SU-DHL-6 (cell line): ENCODE results near the gene NRAP.

Experiments
- H2AFZ ChIP-seq: fragments of 200-600 bp; sonication (generic); 2 replicates; pipeline ENCODE4 v1.6.1; 2014; ENCODE audit warnings: low read depth, mild to moderate bottlenecking, moderate library complexity, mixed read lengths, antibody characterized with exemption, low read length; ENCODE audit not compliant: severe bottlenecking
- H3F3A ChIP-seq: fragments of 200-600 bp; shearing (Covaris generic); 2 replicates; pipeline ENCODE4 v1.6.0; 2016; ENCODE audit warnings: antibody characterized with exemption, mild to moderate bottlenecking; ENCODE audit not compliant: insufficient read depth
- H3K27ac ChIP-seq: fragments of 200-600 bp; sonication (generic); 2 replicates; pipeline ENCODE4 v1.5.1; 2016; ENCODE audit warnings: low read depth, mild to moderate bottlenecking, low read length, moderate library complexity, mixed read lengths
- H3K27me3 ChIP-seq: fragments of 200-600 bp; sonication (generic), shearing (Covaris generic); 2 replicates; pipeline ENCODE4 v1.6.0; 2014; ENCODE audit warnings: mild to moderate bottlenecking, low read length
- H3K36me3 ChIP-seq: fragments of 200-600 bp; sonication (generic); 2 replicates; pipeline ENCODE4 v1.6.1; 2014; ENCODE audit warnings: mild to moderate bottlenecking, low read length, mixed read lengths
- H3K4me2 ChIP-seq: fragments of 300-600, 200-600 bp; shearing (Covaris generic), sonication (generic); 2 replicates; pipeline ENCODE4 v1.6.0; 2014; ENCODE audit warnings: low read length, low read depth, mild to moderate bottlenecking; ENCODE audit not compliant: poor library complexity, severe bottlenecking
- H3K4me3 ChIP-seq: fragments of 200-600 bp; sonication (generic); 2 replicates; pipeline ENCODE4 v1.5.1; 2014; ENCODE audit warnings: antibody characterized with exemption, low read length, mild to moderate bottlenecking, mixed read lengths; ENCODE audit not compliant: insufficient read depth, poor library complexity, severe bottlenecking
- H3K79me2 ChIP-seq: fragments of 200-600 bp; sonication (generic); 2 replicates; pipeline ENCODE4 v1.6.1; 2014; ENCODE audit warnings: mild to moderate bottlenecking, low read length, moderate library complexity; ENCODE audit not compliant: insufficient read depth
- H3K9ac ChIP-seq: fragments of 200-600 bp; sonication (generic); 2 replicates; pipeline ENCODE4 v1.7.0; 2014; ENCODE audit warnings: mild to moderate bottlenecking, low read length
- H3K9me2 ChIP-seq: fragments of 200-600 bp; sonication (generic); replicated peaks from 2 replicates; pipeline ENCODE4 v1.6.1; 2014; ENCODE audit warnings: low read length; ENCODE audit not compliant: insufficient read depth
- H3K9me3 ChIP-seq: fragments of 200-600 bp; sonication (generic); 2 replicates; pipeline ENCODE4 v1.6.1; 2014; ENCODE audit warnings: low read length, mixed read lengths; ENCODE audit not compliant: insufficient read depth
- H4K20me1 ChIP-seq: fragments of 200-600 bp; sonication (generic); 2 replicates; pipeline ENCODE4 v1.6.1; 2014; ENCODE audit warnings: low read depth, mild to moderate bottlenecking, antibody characterized with exemption, low read length, moderate library complexity, mixed read lengths
- CTCF ChIP-seq: fragments of 200-600 bp; sonication (generic); IDR thresholded peaks from one replicate; pipeline ENCODE4 v1.5.1; 2017; ENCODE audit warnings: antibody characterized with exemption, mild to moderate bottlenecking, low read length, moderate library complexity; ENCODE audit not compliant: insufficient read depth, poor library complexity, severe bottlenecking
- EZH2phosphoT487 ChIP-seq: fragments of 200-600 bp; sonication (generic), shearing (Covaris generic); conservative IDR thresholded peaks from 2 replicates; pipeline ENCODE4 v1.6.1; 2018; ENCODE audit warnings: mild to moderate bottlenecking, antibody characterized with exemption, low read length, moderate library complexity, mixed read lengths

NRAP gene

GRCh38 chr10:113603057-113603777 lies 60.6 kb downstream of the NRAP start:
- no peak overlapping the region for H3K4me2 ChIP-seq
- H3K9me2 ChIP-seq, result no peaks in the 10 kb centered on the region
- no peaks in the 10 kb centered on the region for H3K36me3 ChIP-seq
- no peak overlapping the region for H3K9ac ChIP-seq
- H3K9me3 ChIP-seq, result no peaks in the 10 kb centered on the region
- no peaks in the 10 kb centered on the region for H3K27me3 ChIP-seq
- no peak overlapping the region for H2AFZ ChIP-seq
- TF ChIP-seq EZH2phosphoT487 (no peak), CTCF (no peak)
- no peaks in the 10 kb centered on the region for H3K79me2 ChIP-seq
- no peaks in the 10 kb centered on the region for H3F3A ChIP-seq
- no peak overlapping the region for H3K4me3 ChIP-seq
- no peaks in the 10 kb centered on the region for H4K20me1 ChIP-seq
- no peak overlapping the region for H3K27ac ChIP-seq

DNA sequence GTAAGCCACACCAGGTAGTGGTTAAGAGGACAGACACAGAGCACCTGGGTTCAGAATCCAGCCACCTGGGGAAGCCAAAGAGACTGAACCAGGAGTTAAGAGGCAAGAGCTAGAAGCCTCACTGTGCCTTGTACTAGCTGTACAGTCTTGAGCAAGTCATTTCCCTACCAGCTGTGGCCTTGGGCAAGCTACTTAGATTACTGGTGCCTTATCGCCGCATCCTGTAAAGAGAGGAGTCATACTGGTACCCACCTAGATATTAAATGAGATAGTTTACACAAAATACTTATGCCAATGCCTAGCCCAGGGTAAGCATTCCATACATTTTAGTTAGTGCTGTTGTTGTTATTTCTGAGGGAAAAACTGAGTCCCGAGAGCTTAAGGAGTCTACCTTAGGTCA lies 63.3 kb downstream of the NRAP start:
- Histone ChIP-seq H3K79me2 (no peaks in the 10 kb centered on the region), H3K36me3 (no peaks in the 10 kb centered on the region), H3K9ac (no peak overlapping the region), H3F3A (no peaks in the 10 kb centered on the region), H3K4me3 (no peak overlapping the region), H3K9me2 (no peaks in the 10 kb centered on the region), H4K20me1 (no peaks in the 10 kb centered on the region), H2AFZ (no peak overlapping the region), H3K9me3 (no peaks in the 10 kb centered on the region), H3K27me3 (no peaks in the 10 kb centered on the region), H3K4me2 (no peak overlapping the region), H3K27ac (no peak overlapping the region)
- TF ChIP-seq CTCF, result no peak
- no peak for TF ChIP-seq EZH2phosphoT487

GRCh38 chr10:113594652-113595051 lies 69.2 kb downstream of the NRAP start:
- Histone ChIP-seq H3F3A (no peaks in the 10 kb centered on the region), H2AFZ (no peak overlapping the region), H3K9me3 (no peaks in the 10 kb centered on the region), H3K9me2 (no peaks in the 10 kb centered on the region), H4K20me1 (no peaks in the 10 kb centered on the region), H3K79me2 (no peaks in the 10 kb centered on the region), H3K36me3 (no peaks in the 10 kb centered on the region), H3K27me3 (no peaks in the 10 kb centered on the region), H3K27ac (no peak overlapping the region), H3K4me2 (no peak overlapping the region), H3K9ac (no peak overlapping the region), H3K4me3 (no peak overlapping the region)
- TF ChIP-seq EZH2phosphoT487 (no peak), CTCF (no peak)
